Ecto neural progenitor cell (in vitro differentiated cells): Measurements from ENCODE around the gene TSPAN3.

Experiments used
- DNase-seq: peaks from one replicate; pipeline ENCODE4 v3.0.0-alpha.2; 2018; ENCODE audit warnings: low spot score

Gene TSPAN3

DNA sequence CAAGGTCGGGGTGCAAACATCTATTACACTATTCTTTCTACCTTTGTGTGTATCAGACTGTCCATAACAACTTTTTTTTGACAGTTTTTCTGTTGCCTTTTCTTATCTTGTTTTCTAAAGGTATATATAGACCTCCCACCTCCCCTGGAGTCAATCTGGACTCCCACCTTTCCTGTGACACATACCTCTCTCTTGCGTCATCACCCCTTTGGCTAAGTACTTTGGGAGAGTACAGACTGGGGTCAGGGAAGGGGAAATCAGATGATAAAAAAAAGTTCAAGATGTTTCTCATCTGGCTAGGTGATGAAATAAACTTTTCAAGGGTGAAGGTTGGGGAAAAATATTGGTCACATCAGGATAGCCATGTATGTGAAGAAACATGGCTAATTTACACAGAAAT is 17.2 kb downstream of the TSPAN3 start:
- DNase-seq: no peak

DNA sequence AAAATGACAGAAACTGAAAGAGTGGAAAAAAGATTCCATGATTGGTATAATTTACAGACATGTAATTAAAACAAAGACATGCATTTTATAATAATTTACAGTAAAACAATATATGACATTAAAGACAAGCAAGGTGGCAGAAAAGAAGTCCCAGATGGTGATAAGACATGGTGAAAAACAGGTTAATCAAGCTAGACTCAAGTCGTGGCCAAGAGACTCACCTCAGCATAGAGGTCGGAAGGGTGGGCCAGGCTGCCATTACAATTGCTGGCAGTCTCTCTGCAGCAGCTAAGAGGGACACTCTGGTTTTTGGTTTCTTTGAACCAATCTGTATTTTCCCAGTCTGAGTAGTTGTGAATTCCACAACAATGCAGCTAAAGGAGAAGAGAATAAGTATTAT is 18.4 kb downstream of the TSPAN3 start:
- DNase-seq: no peak

DNA sequence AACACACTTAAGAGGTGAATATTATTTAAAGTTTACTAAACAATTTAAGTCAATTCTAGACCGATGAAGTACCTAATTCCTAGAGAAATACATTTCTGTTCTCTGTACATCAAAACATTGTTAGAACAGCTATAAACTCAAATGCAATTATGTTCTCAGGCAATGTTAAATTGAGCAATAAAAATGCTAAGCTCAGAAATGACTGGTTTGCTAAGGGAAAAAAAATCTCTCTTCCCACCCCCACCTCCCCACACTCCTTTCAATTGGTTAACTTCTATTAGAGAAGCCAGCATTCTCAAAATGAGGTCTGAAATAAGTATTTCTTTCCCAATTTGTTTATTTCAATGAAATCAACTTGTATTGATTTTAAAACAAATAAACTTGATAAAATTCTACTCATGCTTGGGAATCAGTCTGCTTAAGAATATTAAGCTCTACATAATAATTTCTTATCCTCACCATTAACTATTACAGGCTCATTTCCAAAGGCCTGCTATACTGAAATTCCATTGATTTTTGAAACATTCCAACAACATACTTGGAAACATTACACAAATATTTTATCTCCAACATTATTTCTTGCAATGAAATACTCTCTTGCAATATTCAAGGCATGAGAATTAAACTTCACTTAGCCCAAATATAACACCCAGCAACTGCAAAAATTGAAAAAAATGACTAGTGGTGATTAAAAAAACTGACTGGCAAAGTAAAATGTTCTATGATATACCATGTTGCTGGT is 22.6 kb downstream of the TSPAN3 start:
- no peak for DNase-seq

DNA sequence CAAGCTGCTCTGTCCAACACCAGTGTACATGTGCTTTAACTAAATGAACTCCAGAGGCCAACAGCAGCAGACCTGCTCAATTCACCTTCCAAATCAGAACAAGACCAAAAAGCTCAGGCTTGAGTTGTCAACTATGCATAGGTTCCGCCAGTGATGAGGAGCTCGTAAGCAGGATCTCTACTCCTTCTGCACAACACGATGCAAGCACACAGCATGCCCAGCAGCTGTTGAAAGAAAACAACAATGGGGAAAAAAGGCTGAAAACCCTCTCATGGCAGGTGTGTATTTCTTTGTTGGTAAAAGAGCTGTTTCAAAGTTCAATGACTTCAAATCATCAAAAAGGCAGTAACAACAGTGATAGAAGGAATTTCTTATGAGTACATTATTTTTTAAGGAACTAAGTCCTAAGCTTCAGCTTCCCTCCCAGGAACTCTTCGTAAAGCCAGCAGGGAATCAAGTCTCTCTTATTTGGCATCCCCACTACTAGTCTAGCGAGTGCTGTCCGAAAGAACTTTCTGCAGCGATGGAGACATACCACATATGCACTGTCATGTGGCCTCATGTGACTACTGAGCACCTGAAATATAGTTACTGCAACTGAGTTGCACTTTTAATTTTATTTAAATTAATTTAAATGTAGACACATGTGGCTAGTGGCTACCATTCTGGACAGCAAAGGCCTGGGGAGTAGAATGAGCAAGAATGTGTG is 24.1 kb downstream of the TSPAN3 start:
- no peak for DNase-seq

DNA sequence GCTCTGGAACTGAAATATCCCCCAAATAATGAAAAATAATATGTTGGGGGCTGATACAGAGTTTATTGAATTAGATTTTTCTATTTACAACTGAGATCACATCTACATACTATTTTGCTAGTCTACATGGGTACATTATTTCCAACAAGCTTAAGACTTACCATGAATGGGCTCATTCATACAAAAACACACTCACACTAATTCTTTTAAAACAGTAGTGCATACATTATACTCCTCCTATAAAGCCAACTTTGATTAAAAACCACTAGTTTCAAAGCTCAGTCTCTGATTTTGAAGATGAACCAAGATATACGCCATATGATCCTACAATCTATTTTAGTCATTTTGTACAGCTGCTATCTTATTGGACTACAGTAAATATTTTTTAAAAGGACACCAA is 24.9 kb downstream of the TSPAN3 start:
- no peak for DNase-seq

DNA sequence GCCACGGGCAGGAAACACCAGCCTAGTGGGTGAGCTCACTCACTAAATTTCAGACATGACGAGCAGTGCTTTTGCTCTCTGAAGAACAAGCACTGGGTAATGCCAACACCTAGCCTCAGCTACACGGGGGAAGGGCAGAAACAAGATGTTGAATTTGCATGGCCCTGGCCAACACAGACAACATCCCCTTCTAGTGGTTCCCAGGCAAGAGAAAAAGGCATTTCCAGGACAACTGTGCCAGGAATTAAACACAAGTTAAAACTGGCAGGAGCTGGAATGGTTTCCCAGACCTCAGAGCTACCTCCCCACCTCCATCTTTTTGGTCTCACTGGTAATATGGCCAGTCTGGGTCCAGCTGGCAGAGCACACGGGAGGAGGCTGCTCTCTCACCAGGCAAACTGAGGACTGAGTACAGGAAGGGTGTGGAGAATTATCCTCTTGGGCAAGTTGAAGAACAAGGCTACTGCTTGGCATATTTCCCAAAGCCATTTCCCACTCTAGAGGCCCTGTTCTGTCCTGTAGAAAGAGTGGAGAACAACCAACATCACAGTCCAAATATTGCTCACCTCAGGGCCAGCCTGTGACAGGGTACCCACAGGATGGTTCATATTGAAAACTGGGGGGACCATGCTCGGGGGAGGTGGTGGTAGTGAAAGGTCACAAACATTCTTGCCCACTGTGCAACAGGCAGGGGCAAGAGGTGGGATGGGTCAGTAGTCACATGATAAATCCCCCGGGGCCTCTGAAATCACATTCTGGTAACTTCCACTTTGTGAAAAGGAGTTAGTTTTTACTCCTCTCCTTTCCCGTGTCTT is 26.5 kb downstream of the TSPAN3 start:
- no peak for DNase-seq

DNA sequence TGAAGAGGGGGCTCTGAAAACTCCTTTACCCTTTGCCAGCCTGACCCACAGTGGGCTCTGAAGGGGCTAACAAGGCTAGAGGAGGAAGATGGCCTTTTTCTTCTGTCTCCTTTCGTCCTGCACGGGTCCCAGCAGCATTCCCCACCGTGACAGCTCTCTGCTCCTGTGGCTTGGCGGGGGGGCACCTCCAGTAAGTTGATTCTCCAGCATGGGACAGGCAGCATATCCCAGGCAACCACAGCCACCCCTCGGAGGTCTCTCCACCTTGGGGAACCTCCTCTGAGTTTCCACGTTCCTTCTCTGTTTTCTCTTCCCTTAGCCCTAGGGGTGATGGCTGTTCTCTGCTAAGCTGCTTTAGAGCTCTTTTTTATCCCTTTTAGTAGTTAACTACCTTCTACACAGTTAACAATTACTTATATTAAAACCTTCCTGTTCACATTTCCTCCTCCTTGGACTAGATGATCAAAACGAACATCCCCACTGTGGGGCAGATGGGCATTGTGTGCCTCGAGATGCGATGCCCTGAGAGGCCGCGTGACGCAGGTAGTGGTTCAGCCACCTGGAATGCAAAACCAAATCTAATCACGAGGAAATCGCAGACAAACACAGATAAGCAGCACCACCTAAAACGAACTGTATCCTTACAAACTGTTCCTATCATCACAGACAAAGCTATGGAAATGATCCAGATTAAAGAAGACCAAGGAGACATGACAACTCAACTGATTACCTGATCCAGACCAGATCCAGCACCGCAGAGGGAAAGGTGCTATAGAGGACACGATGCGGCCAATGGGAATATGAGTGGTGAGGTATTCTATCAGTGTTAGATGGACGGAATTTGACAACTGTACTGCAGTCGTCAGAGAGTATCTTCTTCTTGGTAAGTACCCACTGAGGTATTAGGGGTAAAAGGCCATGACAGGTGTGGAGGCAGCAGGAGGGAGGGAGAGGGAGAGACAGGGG is 27.7 kb downstream of the TSPAN3 start:
- no peak for DNase-seq

DNA sequence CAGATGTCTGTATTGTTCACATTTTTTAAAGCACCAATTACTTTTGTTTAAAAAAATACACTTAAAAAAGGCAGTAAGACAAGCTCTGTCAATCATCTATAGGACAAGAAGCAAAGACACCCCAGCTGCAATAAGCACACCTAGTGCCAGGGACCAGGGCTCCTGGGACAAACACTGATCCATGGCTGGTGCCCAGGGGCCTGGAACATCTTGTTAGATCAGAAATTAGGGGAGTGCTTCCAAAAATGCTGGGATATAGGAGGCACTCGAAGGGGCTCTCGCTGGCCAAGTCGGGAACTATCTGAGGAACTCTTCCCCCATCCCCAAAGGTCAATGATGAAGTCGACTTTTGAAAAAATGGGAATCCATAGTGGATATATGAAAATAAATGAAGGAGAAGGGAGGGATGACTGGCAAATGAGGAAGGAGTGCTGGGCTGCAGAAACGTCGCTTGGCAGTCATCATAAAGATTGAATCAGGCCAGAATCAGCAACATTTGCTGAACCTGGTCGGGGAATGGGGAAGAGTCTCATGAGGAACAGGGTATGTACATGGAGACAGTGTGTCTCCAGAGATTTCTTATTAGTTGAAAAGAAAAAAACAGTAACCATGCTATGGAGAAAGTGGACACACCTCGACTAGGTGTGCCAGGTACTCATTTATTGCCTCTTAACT is 28.5 kb downstream of the TSPAN3 start:
- no peak for DNase-seq

DNA sequence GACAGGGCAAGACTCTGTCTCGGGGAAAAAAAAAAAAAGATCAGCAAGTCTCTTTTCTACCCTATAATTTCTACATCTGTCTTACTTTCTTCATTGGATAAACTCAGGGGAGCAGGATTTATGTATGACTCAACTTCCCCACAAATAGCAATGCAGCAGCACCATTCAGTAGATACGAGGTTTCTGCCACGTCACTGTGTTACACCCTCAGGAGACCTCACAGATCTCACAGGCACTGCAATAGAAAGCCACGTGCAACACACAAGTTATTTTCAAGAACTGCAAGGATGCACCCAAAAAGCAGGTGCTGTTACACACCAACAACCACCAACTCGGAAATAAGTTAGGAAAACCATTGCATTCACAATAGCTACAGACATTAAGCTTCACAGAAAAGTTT is 30.2 kb downstream of the TSPAN3 start:
- no peak for DNase-seq

DNA sequence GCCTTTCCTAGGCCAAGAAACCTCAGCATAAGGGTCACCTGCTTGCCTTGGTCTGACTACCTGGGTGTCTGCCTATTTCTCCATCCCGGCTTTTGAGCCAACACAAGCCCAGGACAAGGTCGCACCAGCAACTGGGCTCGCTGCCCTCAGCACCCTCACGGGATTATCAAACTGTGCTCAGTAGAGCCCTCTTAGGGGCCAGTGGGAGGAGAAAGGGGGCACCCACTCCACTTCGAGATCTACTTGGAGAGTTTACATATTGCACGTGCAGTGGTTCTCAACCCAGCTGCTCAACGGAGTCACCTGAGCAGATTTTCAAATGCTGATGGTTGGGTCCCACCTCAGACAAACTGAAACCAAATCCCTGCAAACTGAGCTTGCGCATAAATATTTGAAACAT is 31.1 kb downstream of the TSPAN3 start:
- DNase-seq: no peak

DNA sequence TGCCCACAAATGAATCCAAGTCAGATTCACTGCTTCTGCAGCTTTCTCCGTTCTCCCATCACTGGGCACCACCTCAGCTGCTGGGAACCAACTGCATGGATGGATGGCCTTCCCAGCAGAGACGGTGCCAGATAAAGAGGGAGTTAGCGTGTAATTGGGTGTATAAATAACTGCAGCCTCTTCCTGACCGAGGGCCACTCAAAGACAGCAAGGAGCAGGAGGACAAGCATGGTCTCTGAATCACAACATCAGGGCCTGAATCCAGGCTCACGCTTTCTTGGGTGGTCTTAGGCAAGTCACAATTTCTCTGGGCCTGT is 31.7 kb downstream of the TSPAN3 start:
- DNase-seq: no peak

DNA sequence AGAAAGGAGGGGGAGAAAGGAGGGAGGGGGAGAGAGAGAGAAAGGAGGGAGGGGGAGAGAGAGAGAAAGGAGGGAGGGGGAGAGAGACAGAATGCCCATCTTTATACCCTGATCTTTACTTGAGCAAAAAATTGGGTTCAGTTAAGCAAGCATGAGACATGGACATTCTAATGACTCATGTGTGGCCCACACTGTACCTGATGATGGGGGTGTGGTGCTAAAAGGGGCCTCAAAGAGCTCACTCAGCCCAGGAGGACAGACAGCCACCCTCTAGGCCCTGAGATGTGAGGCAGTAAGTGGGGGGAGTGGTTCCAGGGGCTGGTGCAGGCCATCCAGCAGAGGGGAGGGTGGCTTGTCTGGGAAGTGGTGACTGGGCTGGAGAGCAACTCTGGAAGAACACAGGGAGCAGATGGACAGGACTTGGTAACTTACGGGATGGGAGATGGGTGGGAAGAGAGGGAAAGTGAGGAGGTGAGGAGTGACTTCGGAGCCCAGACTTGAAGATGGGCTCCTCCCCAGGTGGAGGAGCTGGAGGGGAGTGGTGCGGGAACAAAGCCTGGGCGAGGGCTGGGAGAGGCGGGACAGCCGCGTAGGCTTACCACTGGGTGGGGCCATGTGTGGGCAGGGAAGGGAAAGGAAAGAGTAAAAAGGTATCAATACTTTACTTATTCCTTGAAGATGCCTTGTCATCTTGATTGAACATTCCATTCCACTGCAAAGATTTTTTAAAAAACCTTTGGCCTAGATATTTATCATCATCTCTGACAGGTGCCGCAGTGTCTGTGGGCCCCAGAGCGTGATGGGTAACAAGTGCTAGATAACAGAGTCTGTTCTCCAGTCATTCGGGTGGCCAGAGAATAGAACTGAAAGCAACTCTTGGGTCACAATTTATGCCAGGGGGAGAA is 32.3 kb downstream of the TSPAN3 start:
- no peak for DNase-seq

DNA sequence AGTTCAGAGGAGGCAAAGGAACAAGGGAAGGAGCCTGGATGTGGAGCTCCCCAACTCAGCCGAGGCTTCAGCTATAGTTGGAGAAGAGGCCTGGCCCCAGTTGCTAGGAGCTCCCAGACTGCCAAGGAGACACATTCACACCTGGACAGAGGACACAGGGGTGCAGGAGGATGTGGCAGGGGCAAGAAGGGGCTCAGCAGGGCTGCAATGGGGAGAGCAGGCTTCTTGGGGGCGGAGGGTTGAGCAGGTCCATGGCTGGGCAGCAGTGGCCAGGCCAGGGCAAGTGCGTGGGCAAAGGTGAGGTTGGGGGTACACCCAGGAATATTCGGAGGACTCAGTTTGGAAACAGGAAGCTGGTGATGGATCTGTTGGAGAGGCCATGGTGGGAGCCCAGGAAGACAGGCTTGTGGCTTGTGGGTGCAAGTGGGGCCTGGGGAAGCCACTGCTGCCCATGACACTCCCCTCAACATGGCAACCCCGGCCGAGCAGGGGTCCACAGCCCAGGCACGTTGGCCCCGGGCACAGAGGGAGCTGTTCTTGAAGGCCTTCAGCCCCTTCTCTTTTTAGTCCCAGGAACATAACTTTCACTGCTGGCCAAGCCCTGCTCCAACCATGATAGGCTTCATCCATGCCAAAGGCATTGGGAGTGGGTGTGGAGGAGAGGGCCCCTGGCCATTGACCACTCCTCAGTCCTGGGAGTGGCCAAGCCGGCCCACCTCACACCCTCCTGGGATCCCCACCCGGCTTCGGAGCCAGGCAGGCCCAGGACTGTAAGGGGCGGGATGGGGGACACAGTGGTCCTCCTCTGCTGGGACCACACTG is 33.3 kb downstream of the TSPAN3 start:
- no peak for DNase-seq

DNA sequence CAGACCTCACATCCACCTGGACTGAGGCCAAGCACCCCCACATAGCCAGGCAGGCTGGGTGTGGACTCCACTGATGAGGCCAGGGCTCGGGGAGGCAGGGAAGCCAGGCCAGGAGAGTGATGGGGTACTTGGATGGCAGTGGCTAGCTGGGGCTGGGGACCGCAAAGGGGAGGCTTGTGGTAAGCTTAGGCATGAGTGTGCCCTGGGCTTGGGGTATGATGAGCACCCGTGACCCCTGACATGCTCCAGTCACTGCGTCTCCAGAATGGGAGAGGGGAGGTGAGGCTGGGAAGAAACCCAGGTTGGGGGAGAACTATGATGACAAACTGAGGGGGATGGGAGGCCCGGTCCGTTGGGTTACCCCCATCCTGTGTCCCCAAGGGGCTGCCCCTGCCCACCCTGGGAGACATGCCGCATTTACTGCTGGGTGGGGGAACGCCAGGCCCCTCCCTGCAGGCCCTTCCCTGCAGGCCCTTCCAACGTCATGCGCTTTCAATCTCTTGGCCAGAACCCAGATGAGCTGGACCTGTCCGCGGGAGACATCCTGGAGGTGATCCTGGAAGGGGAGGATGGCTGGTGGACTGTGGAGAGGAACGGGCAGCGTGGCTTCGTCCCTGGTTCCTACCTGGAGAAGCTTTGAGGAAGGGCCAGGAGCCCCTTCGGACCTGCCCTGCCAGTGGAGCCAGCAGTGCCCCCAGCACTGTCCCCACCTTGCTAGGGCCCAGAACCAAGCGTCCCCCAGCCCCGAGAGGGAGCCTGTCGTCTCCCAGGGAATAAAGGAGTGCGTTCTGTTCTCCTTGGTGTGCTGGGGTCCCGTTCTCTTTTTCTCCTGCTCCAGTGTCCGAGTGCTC is 34.1 kb downstream of the TSPAN3 start:
- peak; percentile 43 for DNase-seq

DNA sequence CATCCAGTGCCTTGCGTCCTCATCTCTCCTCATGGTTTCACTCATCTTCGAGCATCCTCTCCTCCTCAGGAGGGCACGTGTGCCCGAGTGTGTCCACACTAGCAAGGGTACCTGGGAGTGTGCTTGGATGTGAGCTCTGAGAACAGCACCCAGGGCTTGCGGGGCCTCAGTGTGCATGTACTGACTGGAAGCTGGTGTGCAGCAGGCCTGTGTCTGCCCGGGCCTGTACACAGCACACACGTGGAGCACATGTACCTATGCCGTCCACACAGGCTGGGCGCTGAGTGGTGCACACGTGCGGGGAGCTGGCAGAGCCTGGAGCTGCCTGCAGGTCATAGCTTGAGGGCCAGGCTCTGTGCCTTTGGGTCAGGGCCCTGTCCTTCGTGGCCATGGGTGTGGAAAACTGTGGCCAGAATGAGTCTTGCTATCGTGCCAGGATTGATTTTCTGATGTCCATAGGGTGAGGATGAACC is 34.9 kb downstream of the TSPAN3 start:
- DNase-seq: peak; percentile 36

DNA sequence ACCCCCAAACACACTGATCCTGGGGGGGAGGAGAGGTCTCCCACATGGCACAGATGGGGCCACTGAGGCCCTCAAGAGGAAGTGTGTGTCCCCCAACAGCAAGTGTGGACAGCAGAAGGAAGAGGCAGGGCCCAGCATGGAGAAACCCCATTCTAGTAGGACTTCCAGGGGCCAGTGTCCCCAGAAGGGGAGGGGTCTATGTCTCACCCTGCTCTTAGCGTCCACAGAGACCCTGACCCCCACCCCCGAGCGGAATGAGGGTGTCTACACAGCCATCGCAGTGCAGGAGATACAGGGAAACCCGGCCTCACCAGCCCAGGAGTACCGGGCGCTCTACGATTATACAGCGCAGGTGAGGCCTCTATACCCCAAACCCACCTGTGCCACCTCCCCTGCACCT is 35.3 kb downstream of the TSPAN3 start:
- peak; percentile 38 for DNase-seq

DNA sequence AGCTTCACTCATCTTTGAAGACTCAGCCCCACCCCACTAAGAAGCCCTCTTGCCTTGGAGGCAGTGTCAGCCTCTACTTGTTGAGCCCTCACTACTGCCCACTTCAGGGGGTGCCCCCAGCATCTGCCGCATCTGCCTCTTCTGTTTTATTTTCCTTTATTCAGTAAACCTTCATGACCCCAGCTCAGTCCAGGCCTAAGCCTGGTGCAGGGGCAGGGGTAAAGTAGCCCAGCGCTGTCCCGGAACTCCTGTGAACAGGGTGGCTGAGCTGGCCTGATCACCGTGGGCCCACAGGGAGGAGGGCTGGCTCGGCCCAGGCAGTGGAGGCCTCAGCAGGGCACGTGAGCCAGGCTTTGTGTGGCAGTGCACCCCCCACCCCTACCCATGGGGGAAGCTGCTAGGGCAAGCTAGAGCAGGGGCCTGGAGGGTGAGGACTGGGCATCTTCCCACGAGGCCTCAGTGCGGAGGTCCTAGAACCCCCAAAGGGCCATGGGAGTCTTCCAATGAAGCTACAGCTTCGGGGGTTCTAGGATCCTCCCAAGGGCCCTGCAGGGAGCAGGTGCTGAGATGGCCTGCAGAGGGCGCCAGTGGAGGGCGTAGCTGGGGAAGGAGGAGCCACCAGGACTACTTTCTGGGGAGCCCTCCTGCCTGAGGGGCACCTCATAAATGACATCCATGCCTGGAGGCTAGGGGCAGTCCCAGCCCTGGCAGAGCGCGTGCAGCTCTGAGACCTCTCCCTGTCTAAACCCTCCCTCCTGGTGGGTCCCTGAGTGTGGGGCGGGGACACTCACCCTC is 36.0 kb downstream of the TSPAN3 start:
- peak; percentile 70 for DNase-seq
